NCI-H774 (cell line): ENCODE measurements around the gene WNT16.
"Not testable (repeated sequence)": the region's sequence is repeated elsewhere in the genome, so short reads cannot be mapped to it uniquely, and the experiment has no call there.

Source experiments
- DNase-seq: peaks from one replicate; lab custom pipeline; 2025; lab: John Stamatoyannopoulos, UW

The WNT16 gene

DNA sequence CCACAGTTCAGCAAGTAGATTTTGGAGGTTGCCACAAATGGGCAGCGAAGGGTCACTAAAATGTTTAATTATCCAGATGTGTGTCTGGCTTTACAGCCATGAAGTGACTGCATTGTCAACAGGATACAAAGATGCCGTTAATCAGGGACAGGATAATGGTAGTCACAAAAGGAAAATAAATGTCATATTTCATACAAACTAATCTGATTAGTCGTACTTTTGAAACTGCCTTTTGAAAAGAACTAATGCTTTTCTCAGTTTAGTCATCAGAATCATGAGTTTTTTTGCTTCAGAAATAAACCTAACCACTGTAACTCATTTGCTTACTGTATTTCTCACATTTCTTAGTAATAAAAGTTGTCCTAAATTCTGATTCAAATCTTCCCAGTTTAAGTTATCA lies 22.2 kb upstream of the WNT16 start:
- no peak for DNase-seq

DNA sequence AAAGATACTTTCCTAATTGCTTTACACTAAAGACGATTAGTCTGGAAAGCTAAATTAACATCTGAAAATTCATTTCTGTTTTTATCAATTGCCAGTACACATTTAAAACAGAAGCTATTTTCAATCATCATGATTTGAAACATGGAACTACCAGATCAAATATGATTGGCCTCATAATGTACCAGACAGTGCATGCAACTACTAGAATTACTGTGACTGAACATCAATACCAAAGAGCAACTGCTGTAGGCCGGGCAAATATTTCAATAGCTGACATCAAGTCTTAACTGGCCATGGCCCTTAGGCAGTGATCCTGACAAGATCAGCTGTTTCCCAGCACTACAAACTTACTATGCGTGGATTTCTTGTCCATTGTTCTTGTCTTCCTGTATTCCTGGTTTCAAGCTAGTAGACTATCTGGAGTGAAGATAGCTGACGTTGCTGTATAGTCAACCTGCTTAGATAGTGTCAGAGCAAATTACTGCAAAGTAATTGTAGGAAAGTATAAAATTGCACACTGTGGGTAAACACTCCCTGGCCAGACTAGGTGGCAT lies 21.7 kb upstream of the WNT16 start:
- DNase-seq, result no peak

DNA sequence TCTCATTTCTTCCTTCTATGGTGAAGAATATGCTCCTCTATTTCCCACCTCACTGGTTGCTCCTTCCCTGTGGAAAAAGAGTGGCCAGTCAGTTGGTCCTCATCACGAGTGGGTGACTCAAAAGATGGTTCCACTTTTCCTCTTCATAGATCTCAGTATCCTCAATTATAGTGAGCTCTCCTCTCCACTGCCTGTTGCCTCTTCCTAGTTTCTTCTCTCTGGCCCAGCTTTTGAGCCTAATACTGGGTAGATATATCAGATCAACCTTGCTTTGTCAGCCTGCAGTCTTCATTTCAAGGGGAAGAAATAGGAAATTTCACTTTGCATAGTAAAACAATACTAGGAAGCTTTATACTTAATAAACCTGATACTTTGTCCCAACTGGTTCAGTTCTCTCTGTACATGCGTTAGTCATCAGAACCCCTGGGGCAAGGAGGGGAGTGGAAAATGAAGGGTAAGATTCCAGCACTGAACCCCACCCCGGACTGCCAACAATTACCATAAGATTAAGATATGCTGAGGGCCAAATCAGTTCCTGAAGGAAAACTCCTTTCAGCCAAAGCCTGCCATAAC lies 15.5 kb upstream of the WNT16 start:
- DNase-seq, result no peak

DNA sequence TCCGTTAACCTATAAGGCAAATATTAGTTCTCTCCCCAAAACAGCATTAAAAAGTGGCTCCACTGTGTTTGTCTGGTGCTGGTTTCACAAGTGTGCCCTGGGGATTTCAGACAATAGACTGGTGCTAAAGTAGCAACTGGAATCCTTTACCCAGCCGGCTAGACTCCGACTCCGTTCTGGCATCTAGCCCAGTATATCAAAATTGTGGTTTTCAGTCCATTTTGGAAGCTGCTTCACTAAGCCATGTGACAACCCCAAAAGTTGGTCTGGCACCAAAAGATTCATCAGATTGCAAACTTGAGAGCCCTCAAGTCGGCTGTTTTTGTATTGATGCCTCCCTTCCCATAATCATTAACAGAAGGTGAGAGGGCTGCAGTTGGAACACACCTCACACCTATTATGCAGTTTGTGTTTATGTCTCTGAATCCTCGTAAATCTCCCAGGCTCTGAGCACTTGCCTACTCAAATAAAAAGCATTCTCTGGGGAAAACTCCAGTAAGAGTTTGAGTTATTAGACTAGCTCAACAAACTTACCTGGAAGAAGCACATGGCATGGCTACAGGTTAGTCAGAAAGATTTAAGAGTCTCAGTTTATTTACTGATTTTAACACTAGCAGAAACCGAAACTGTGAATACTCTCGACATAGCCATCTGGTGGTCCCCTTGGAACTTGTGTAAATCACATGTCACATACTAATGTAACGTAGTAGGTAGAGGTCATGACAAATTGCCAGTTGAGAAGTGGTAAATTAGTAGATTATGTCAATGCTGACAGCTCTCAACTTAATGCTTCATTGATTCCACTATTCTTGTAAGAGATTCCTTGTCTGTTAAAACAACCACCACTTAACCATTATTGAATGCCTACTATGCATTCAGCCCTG lies 14.8 kb upstream of the WNT16 start:
- peak; percentile 39 for DNase-seq

DNA sequence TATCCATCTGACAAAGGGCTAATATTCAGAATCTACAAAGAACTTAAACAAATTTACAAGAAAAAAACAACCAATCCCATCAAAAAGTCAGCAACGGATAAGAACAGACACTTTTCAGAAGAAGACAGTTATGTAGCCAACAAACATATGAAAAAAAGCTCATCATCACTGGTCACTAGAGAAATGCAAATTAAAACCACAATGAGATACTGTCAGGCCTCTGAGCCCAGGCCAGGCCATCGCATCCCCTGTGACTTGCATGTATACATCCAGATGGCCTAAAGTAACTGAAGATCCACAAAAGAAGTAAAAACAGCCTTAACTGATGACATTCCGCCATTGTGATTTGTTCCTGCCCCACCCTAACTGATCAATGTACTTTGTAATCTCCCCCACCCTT lies 13.6 kb upstream of the WNT16 start:
- DNase-seq, result not testable (repeated sequence)

DNA sequence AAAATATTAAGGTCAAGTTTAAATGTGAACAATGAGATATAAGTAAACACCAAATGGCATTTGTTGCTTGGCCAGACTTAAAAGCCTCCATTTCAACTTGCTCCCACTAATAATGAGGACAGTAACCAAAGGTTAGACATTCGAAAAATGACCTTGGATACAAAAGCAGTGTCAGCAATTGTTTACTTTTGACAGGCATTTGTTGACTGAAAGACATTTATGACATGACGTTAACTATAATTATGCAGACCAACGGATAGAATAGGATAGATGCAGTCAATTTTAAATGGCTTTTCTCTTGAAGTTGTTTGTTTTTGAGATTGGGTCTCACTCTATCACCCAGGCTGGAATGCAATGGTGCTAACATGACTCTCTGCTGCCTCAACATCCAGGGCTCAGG lies 6.3 kb upstream of the WNT16 start:
- peak; percentile 46 for DNase-seq

DNA sequence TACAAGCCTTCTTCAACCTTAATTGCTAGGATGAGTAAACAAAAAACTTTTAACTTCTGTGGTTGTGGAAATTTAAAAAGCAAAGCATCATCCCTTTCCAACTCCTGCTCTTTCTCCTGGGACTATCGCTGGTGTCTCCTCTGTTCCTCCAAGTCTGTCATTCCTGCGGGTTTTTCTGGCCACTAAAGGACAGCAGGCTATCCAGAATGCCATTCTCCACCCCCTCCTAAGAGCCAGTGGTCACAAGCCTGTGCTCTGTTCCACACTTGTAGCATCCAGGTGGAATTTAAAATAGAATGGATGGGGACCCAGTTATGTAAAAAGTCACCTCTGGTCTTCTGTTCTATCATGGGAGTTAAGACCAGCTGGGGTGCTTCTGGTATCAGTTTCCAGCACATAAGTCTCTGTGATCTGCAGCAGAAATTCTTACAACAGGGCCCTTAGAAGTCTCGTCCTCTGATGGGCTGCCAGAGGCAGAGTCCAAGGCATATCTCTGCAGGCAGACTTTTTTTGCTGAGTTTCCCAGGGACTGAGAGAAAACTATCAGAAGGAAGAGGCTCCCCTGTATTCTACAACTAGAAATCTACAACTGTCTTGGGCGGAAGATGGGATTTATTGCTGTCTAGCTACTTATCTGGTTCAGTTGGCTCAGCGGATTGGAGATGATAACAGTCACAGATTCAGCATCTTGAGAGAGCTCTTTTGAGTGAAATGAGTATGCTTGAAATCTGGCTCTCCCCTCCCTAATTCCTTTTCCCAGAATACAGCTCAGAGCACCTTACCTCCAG lies 5.1 kb upstream of the WNT16 start:
- DNase-seq, result no peak

DNA sequence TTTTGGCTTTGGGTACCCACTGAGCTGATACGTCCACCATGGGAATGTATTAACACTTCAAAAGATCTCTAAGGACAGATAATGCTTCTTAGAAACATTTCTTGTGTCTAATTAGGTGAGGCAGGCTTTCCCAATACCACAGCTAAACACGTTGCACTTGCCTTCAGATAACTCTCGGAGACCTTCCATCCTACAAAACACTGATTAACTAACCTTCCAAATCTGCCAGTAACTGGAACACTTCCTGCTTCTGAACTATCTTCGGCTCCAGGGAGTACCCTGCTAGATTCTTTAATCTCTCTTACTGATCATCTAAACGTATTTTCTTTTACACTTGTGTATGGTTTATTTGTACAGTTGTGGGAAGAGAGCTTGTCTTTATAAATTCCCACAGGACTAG lies 1.1 kb upstream of the WNT16 start:
- no peak for DNase-seq

DNA sequence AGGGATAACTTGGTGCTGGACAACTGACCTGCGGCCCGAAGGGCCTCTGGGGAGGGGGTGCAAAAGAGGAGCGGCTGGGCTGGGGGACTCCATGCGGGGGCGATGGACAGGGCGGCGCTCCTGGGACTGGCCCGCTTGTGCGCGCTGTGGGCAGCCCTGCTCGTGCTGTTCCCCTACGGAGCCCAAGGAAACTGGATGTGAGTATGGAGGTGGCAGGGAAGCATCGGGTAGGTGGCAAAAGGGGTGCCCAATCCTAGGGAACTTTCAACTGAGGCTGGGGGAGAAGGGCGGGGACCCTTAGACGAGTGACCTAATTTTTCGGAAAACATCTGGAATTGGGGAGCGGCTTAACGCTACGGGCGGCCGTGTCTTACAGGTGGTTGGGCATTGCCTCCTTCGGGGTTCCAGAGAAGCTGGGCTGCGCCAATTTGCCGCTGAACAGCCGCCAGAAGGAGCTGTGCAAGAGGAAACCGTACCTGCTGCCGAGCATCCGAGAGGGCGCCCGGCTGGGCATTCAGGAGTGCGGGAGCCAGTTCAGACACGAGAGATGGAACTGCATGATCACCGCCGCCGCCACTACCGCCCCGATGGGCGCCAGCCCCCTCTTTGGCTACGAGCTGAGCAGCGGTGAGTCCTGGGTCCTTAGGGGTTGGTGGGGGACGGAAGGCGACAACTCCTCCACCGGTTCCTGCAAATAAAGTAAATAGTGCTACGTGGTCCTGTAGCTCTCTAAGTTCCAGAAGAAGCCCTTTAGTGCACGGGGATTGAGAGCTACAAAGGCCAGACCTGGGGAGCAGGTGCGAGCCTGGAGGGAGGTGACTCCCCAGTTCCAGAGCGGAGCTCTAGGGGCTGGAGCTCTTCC lies 622 bp downstream of the WNT16 start:
- no peak for DNase-seq

DNA sequence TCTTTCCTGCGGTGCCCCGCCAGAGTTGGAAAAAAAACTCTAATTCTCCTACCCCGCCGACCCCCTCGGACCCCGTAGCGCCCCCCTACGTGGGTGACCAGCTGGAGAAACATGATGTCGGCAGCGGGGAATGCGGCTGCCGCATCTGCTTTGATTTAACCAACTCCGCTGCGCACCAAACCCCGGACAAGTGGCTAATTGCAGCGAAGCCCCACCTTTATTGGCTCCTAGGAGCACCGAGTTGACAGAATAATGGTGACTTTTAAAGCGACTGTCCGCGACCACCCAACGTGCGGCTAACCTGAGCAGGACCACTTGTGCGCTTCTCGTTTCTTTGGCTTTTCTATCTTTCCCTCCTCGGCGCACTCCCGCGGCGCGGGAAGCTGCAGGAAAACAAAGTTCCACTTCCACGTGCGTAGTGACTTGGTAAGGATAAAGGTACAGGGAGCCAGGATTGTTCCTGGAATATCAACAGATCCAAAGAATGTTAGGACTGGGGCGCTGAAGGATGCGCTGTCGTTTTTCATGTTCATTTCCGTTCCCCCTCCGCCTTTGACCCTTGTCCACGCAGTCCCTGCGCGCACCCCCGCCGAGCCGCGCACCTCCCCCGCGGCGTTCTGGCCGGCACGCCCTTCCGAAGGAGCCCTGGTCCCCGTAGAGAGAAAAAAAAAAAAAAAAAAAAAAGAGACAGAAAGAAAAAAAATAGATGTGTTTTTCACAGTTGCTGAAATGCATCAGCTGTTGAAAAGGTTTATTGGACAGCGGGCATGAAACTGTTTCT lies 1.4 kb downstream of the WNT16 start:
- peak; percentile 30 for DNase-seq

DNA sequence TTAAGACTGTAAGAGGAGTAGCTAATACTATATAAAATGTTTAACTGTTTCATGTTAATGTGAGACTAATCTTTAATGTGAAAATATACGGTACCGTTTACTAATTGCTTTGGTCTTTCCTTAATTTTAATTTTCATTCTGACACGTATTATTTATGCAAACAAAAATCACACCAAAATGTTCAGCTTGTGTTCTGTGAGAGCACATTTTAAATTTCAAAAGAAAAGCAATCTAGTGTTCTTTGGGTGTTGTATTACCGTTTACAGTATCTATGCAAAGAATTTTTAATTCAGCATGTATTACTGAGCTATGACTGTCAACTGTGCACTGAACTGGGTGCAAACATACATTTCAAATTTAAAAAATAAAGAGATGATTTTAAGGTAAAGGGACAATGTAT lies 2.2 kb downstream of the WNT16 start:
- no peak for DNase-seq

DNA sequence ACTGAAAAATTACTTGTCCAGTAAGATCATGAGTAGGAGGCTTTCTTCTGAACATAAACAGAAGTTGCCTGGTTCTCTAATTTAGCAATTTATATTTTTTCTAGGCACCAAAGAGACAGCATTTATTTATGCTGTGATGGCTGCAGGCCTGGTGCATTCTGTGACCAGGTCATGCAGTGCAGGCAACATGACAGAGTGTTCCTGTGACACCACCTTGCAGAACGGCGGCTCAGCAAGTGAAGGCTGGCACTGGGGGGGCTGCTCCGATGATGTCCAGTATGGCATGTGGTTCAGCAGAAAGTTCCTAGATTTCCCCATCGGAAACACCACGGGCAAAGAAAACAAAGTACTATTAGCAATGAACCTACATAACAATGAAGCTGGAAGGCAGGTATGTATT lies 2.8 kb downstream of the WNT16 start:
- DNase-seq, result no peak

DNA sequence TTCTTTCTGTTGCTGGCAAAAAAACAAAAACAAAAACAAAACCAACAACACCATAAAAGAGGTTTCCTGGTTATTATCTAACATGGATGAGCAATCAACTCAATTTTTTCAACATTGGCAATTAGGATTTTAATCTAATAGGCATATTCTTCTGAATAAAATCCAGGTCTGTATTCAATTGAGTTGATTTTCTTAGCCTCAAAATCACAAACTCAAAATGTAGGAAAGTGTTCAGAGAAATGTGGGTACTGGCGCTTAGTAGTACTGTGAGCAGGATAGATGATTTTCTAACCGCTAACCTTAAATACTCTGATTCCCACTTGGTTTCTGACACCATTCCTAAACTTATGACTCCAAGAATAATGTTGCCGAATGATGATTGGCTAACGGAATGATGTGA lies 5.6 kb downstream of the WNT16 start:
- DNase-seq, result no peak

DNA sequence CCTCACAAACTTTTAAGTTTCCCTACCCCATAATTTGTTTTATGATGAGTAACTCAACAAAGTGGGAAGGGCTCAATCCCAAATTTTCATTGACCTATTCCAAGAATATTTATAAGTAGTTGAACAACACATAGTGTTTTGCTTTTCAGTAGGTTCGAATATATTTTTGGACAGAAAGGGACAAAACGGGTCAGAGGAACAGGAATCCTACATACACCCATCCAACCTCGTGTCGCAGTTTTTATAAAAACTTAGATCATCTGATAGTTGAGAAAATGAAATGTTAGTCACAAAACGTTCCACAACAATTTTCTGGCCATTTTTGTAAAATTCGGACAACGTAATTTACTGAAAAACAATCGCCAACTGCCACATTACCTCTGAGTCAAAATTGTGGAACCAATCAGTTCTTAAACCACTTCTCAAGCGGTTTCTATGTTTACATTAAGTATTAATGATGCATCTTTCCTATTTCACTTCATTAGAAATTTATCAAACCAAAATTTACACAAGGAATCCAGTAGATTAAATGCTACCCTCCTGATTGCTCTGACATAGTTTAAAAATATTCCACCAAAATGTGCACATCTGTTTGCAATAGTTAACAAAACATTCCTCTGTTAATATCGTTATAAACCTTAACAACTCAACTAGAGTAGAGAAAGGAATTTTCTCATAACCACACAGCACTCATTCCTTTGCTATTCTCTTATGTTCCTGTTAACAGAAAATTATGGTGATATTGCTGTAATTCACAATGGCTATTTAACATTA lies 6.3 kb downstream of the WNT16 start:
- DNase-seq, result no peak

DNA sequence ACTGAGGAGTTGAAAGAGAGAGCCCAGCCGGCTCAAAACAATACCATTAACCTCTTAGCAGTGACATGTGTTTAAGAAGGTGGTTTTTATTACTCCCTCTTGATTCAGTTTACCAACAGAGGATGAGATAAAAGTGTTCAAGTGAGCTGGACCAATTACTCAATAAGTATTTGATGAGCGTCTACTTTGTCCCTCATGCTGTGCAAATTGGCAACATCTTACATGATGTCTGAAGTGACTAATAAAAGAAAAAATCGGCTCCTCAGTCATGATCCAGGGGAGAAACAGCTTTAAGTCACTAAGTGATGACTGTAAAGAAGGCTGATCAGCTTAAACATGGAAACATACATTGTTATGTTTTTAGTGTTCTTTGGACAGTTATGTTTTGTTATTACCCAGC lies 7.8 kb downstream of the WNT16 start:
- no peak for DNase-seq

DNA sequence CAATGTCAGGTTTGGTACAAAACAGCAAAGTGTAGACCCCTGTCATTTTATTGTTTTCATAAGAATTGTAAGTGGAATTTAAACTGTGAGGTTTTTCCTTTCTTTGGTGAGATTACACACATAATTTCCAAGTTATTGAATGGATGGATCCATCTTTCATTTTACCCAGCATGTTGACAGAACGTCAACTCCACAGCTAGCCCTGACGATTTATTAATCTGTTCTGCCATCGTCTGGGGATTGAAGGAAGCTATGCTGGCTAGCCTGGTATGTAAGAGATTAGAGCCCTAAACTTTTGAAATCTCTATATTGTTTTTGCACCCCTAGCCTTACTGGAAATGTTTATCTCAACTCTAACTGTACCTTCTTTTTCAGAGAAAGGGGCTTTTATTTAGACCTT lies 8.6 kb downstream of the WNT16 start:
- no peak for DNase-seq

DNA sequence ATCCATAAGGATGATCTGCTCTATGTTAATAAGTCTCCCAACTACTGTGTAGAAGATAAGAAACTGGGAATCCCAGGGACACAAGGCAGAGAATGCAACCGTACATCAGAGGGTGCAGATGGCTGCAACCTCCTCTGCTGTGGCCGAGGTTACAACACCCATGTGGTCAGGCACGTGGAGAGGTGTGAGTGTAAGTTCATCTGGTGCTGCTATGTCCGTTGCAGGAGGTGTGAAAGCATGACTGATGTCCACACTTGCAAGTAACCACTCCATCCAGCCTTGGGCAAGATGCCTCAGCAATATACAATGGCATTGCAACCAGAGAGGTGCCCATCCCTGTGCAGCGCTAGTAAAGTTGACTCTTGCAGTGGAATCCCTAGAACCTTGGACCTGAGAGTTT lies 10.3 kb downstream of the WNT16 start:
- no peak for DNase-seq

DNA sequence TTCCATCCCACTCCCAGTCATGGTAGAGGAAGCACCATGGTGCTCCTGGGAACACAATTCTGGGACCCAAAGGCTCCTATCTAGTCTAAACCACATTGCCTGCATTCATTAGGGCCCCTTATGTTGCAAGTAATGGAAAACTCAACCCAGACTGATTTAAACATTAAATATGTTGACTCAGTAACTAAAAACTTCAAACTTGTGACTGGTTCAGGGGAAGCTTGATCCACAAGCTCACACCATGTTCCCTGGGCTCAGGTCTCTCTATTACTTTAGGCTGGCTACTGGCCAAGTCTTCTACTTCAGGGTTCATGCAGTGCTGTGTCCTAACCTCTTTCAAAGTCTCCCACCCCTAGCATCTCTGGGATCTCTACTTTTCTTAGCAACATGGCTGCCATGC lies 13.1 kb downstream of the WNT16 start:
- DNase-seq, result no peak

DNA sequence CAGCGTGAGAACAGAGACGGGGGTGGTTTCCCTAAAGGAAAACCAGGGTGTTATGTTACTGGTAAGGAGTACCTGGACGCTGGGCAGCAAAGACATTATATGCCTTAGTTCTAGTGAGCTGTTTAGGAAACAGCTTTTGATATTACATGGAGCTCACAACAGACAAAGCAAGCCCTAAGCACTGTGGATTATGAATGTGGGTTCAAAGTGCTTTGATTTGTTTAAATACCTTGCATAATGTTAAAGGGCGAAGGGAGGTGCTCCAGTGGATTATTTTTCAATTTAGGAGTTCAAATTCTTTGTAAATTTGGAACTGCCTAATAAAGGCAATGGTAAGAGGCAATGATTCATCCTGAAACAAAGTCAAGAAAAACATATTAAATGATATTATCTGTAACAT lies 13.8 kb downstream of the WNT16 start:
- DNase-seq, result no peak

DNA sequence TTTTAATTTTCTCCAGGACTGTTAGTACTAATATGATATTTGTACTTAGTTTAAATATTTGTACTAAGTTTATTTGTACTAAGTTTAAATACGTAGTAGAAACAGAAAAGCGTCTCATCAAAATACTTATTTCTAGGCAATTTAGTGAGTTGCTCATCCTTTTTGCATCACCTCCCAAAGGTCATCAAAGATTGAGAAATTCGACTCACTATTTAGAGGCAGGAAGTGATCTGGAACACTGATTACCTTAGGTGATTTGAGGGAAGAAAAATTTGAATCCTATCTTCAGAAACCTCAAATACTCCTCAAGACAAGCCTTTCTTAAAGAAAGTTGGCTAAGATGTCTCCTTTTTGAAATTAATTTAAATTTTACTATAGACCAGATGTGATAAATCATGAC lies 14.5 kb downstream of the WNT16 start:
- no peak for DNase-seq
